H1 (cell line): ENCODE data around the gene DPF3. TPM values are rescaled to one million over a fixed set of nuclear protein-coding genes. Genes with fewer than 3 reads are reported as not detected.

ENCODE experiments used
- CTCF ChIA-PET: fragments of 300-600 bp; sonication (Branson Sonifier 250); formaldehyde crosslinking; loops from one replicate; lab custom pipeline; 2021; ENCODE audit not compliant: partially characterized antibody; lab: Charles Lee
- POLR2A ChIA-PET: fragments of 300-600 bp; sonication (Branson Sonifier 250); formaldehyde crosslinking; loops from one replicate; lab custom pipeline; 2021; ENCODE audit warnings: inconsistent platforms; ENCODE audit not compliant: partially characterized antibody; lab: Charles Lee
- DNase-seq, 2 experiments: peaks; one replicate each; pipeline versions ENCODE4 v3.0.0 to v3.0.0-alpha.2; 2010 to 2022; ENCODE audit warnings: low spot score in 2 of 2, low read depth in 1 of 2, mixed read lengths in 1 of 2
- FAIRE-seq: peaks from 2 replicates; lab custom pipeline; 2011; peaks lifted over from hg19 to GRCh38; lab: Jason Lieb, UNC
- H2AFZ ChIP-seq: 2 replicates; pipeline ENCODE4 v1.8.1; 2012; ENCODE audit warnings: low read length, inconsistent platforms
- H2AK5ac ChIP-seq: 2 replicates; pipeline ENCODE4 v1.6.1; 2013; ENCODE audit warnings: low read depth, low read length
- H2BK120ac ChIP-seq: replicated peaks from 2 replicates; pipeline ENCODE3; 2013; ENCODE audit warnings: low read depth, low read length, inconsistent platforms
- H2BK12ac ChIP-seq: 2 replicates; pipeline ENCODE4 v1.6.1; 2013; ENCODE audit warnings: low read depth, low read length
- H2BK15ac ChIP-seq: 2 replicates; pipeline ENCODE4 v1.6.1; 2013; ENCODE audit warnings: low read length
- H2BK20ac ChIP-seq: 2 replicates; pipeline ENCODE4 v1.6.1; 2013; ENCODE audit warnings: low read length
- H2BK5ac ChIP-seq: 2 replicates; pipeline ENCODE4 v1.6.1; 2013; ENCODE audit warnings: low read depth, low read length
- H3K14ac ChIP-seq: 2 replicates; pipeline ENCODE4 v1.6.1; 2013; ENCODE audit warnings: inconsistent platforms; ENCODE audit not compliant: insufficient read length
- H3K18ac ChIP-seq: 2 replicates; pipeline ENCODE4 v1.6.1; 2013; ENCODE audit warnings: low read length; ENCODE audit errors: extremely low read depth
- H3K23ac ChIP-seq: 2 replicates; pipeline ENCODE4 v1.6.1; 2013; ENCODE audit warnings: inconsistent platforms; ENCODE audit not compliant: insufficient read length
- H3K23me2 ChIP-seq: 2 replicates; pipeline ENCODE4 v1.6.1; 2013; ENCODE audit warnings: low read depth, low read length
- H3K27ac ChIP-seq: 2 replicates; pipeline ENCODE4 v1.6.1; 2011; ENCODE audit warnings: low read depth, low read length, inconsistent platforms
- H3K27me3 ChIP-seq, 4 experiments: replicated peaks in 1 of 4; 1 replicate in 1 of 4; 2 replicates in 3 of 4; pipeline versions ENCODE4 v1.6.1 to v1.8.1; 2011 to 2013; ENCODE audit warnings: low read length in 3 of 4, mild to moderate bottlenecking in 3 of 4, inconsistent platforms in 2 of 4, mixed read lengths in 2 of 4, moderate library complexity in 1 of 4; ENCODE audit not compliant: control insufficient read depth in 3 of 4, insufficient read depth in 3 of 4; ENCODE audit errors: extremely low read depth in 1 of 4
- H3K36me3 ChIP-seq, 4 experiments: 2 replicates each; pipeline versions ENCODE4 v1.6.1 to v1.8.1; 2011 to 2013; ENCODE audit warnings: mild to moderate bottlenecking in 4 of 4, low read length in 3 of 4, moderate library complexity in 2 of 4, control low read depth in 1 of 4, inconsistent platforms in 1 of 4; ENCODE audit not compliant: insufficient read depth in 4 of 4, control insufficient read depth in 2 of 4
- H3K4ac ChIP-seq: replicated peaks from 2 replicates; pipeline ENCODE3; 2013; ENCODE audit warnings: low read length, low read depth, mixed read lengths, inconsistent platforms; ENCODE audit not compliant: insufficient read length
- H3K4me1 ChIP-seq, 4 experiments: replicated peaks in 1 of 4; 1 replicate in 1 of 4; 2 replicates in 3 of 4; pipeline versions ENCODE4 v1.6.1 to v1.8.1; 2011 to 2013; ENCODE audit warnings: low read length in 3 of 4, inconsistent platforms in 2 of 4, mixed read lengths in 1 of 4; ENCODE audit not compliant: insufficient read depth in 4 of 4, control insufficient read depth in 3 of 4
- H3K4me2 ChIP-seq, 2 experiments: 2 replicates each; pipeline versions ENCODE4 v1.6.1 to v1.8.1; 2011 to 2013; ENCODE audit warnings: low read depth in 2 of 2, low read length in 2 of 2, control low read depth in 1 of 2, inconsistent platforms in 1 of 2, mild to moderate bottlenecking in 1 of 2; ENCODE audit not compliant: insufficient read depth in 1 of 2
- H3K4me3 ChIP-seq, 4 experiments: fragments of 200-600, 300-600 bp in 1 of 4; sonication (generic), shearing (Covaris generic), sonication (Bioruptor Twin) in 1 of 4; 2 replicates each; pipeline versions ENCODE4 v1.5.1 to v1.8.1; 2011 to 2016; ENCODE audit warnings: low read length in 4 of 4, low read depth in 3 of 4, control low read depth in 2 of 4, inconsistent platforms in 2 of 4, mild to moderate bottlenecking in 2 of 4, mixed read lengths in 1 of 4, moderate library complexity in 1 of 4; ENCODE audit not compliant: insufficient read depth in 2 of 4; ENCODE audit errors: extremely low read depth in 1 of 4
- H3K56ac ChIP-seq: replicated peaks from 2 replicates; pipeline ENCODE3; 2013; ENCODE audit warnings: low read depth, mild to moderate bottlenecking, mixed read lengths, low read length, inconsistent platforms; ENCODE audit not compliant: insufficient read length
- H3K79me1 ChIP-seq: 2 replicates; pipeline ENCODE4 v1.6.1; 2013; ENCODE audit warnings: low read depth, low read length, control low read depth
- H3K79me2 ChIP-seq, 2 experiments: 2 replicates each; pipeline versions ENCODE4 v1.6.1 to v1.8.1; 2012 to 2013; ENCODE audit warnings: low read length in 2 of 2, mild to moderate bottlenecking in 2 of 2, inconsistent platforms in 1 of 2; ENCODE audit not compliant: insufficient read depth in 2 of 2, control insufficient read depth in 1 of 2
- H3K9ac ChIP-seq, 4 experiments: replicated peaks in 1 of 4; 1 replicate in 1 of 4; 2 replicates in 3 of 4; pipeline versions ENCODE4 v1.6.1 to v1.8.1; 2011 to 2013; ENCODE audit warnings: low read depth in 3 of 4, low read length in 3 of 4, control low read depth in 2 of 4, mild to moderate bottlenecking in 2 of 4, moderate library complexity in 2 of 4, inconsistent platforms in 1 of 4; ENCODE audit errors: extremely low read depth in 1 of 4
- H3K9me3 ChIP-seq, 2 experiments: 2 replicates each; pipeline versions ENCODE4 v1.6.1 to v1.8.1; 2012 to 2013; ENCODE audit warnings: mild to moderate bottlenecking in 2 of 2, moderate library complexity in 2 of 2, control low read depth in 1 of 2, inconsistent platforms in 1 of 2, low read depth in 1 of 2, low read length in 1 of 2, mixed read lengths in 1 of 2; ENCODE audit not compliant: insufficient read depth in 2 of 2
- H4K20me1 ChIP-seq, 2 experiments: replicated peaks in 1 of 2; 2 replicates each; pipeline versions ENCODE3 to v1.8.1; 2011 to 2013; ENCODE audit warnings: inconsistent platforms in 2 of 2, low read length in 2 of 2, mild to moderate bottlenecking in 1 of 2; ENCODE audit not compliant: insufficient read depth in 2 of 2, control insufficient read depth in 1 of 2
- H4K5ac ChIP-seq: 2 replicates; pipeline ENCODE4 v1.6.1; 2013; ENCODE audit warnings: low read length, low read depth, mixed read lengths, inconsistent platforms; ENCODE audit not compliant: insufficient read length
- H4K8ac ChIP-seq: 2 replicates; pipeline ENCODE4 v1.8.0; 2013; ENCODE audit warnings: mild to moderate bottlenecking, moderate library complexity, low read length, inconsistent platforms; ENCODE audit not compliant: insufficient read depth; ENCODE audit errors: extremely low read depth
- H4K91ac ChIP-seq: replicated peaks from 2 replicates; pipeline ENCODE3; 2013; ENCODE audit warnings: low read length, mixed read lengths, inconsistent platforms; ENCODE audit not compliant: insufficient read length
- BCL11A ChIP-seq, 2 experiments: IDR thresholded peaks; one replicate each; pipeline ENCODE4 v1.6.1; 2011; ENCODE audit warnings: low read depth in 2 of 2, low read length in 2 of 2, mild to moderate bottlenecking in 2 of 2
- CTBP2 ChIP-seq: IDR thresholded peaks from 2 replicates; pipeline ENCODE4 v1.7.0; 2011; ENCODE audit warnings: borderline replicate concordance, mild to moderate bottlenecking, moderate library complexity, mixed read lengths, low read length; ENCODE audit not compliant: insufficient read depth, insufficient read length
- MAFK ChIP-seq: IDR thresholded peaks from 2 replicates; pipeline ENCODE4 v1.6.1; 2012; ENCODE audit warnings: low read depth, mild to moderate bottlenecking, improper control_type of control experiment, low read length
- WGBS, 2 experiments: shearing (Covaris generic) in 1 of 2; methylation state at CpG; one replicate each; pipeline versions ENCODE4 v1.1.6 to v1.1.7; 2013 to 2015; ENCODE audit warnings: low lambda C conversion rate in 2 of 2, mixed read lengths in 2 of 2, inconsistent platforms in 1 of 2, low coverage in 1 of 2, missing lambda C conversion rate in 1 of 2; ENCODE audit not compliant: insufficient replicate concordance in 2 of 2, insufficient coverage in 1 of 2, insufficient read length in 1 of 2; ENCODE audit errors: extremely low coverage in 1 of 2, missing lambda C conversion rate in 1 of 2; 5-methylcytosine and 5-hydroxymethylcytosine counted together
- polyA plus RNA-seq, 7 experiments: library from polyadenylated mRNA; depleted of rRNA in 3 of 7; stranded (reverse) in 5 of 7; unstranded in 2 of 7; fragments of >200 nt in 5 of 7; fragments of 200-250 nt in 2 of 7; gene quantifications; 1 replicate in 5 of 7; 2 replicates in 1 of 7; 4 replicates in 1 of 7; pipeline versions ENCODE4 v1.2.1 to v1.2.3, GENCODE V29; 2011 to 2013; ENCODE audit warnings: missing spikeins in 2 of 7, mixed read lengths in 2 of 7
- total RNA-seq: library from RNA; stranded (reverse); fragmentation: NEBNext Ultra II Directional; extraction: Animal tissue kit (Norgen Biotek cat#: 25700); gene quantifications from 2 replicates; pipeline ENCODE4 v1.2.1, GENCODE V29; 2021

The DPF3 gene
- total and polyA plus RNA-seq, 2 of the 8 experiments (the other 6 are each of a cell fraction or from before 2014, with no cell fraction given): 0.19 TPM; not detected in 1

- H3K23me2 ChIP-seq: no peaks in the 10 kb centered on the region
- 93% methylated on average over 4 of the region's 4 CpGs; no CpG with 5 or more reads in 1 of the 2 experiments for WGBS, 2 experiments
- no peak overlapping the region for H2BK5ac ChIP-seq
- no peaks in the 10 kb centered on the region for H3K79me1 ChIP-seq
- FAIRE-seq: no peak
- no peak overlapping the region for H2BK20ac ChIP-seq
- no peaks in the 10 kb centered on the region for H3K9me3 ChIP-seq
- no peak overlapping the region for H3K4me3 ChIP-seq
- TF ChIP-seq MAFK: no peak
- no peak for TF ChIP-seq BCL11A (IDR thresholded peaks at IDR 0.05; ENCODE audit: low read depth in 2 of 2, low read length in 2 of 2)
- TF ChIP-seq CTBP2: no peak
- no peak overlapping the region for H2BK12ac ChIP-seq
- H2BK15ac ChIP-seq: no peak overlapping the region
- H4K5ac ChIP-seq: no peak overlapping the region
- no peak for DNase-seq
- H3K14ac ChIP-seq: no peak overlapping the region
- no peak overlapping the region for H3K4me2 ChIP-seq
- H3K9ac ChIP-seq: no peak overlapping the region
- no peak overlapping the region for H3K56ac ChIP-seq
- no peak overlapping the region for H3K18ac ChIP-seq
- CTCF ChIA-PET: interaction anchor here (1.0 kb wide), 1 partner anchor 83 kb away, joined by 3 read pairs; no protein-coding TSS in a partner anchor
- no peaks in the 10 kb centered on the region for H3K36me3 ChIP-seq
- no peak overlapping the region for H2AK5ac ChIP-seq
- H2BK120ac ChIP-seq: no peak overlapping the region
- H3K23ac ChIP-seq: no peak overlapping the region
- H4K8ac ChIP-seq: no peak overlapping the region
- no peaks in the 10 kb centered on the region for H4K20me1 ChIP-seq
- no peak overlapping the region for H4K91ac ChIP-seq
- H2AFZ ChIP-seq: no peak overlapping the region
- POLR2A ChIA-PET: no interaction called here
- H3K27me3 ChIP-seq: no peaks in the 10 kb centered on the region; a peak in 1 of 7 replicates
- peaks cover 0 to 2% (median 0%) of the 10 kb centered on the region in 4 experiments; a peak in 2 of 7 replicates for H3K4me1 ChIP-seq
- no peak overlapping the region for H3K4ac ChIP-seq
- no peaks in the 10 kb centered on the region for H3K79me2 ChIP-seq
- no peak overlapping the region for H3K27ac ChIP-seq
These were observed 57.8 kb downstream of the DPF3 start for GRCh38 chr14:72836085-72836484.
